ENCODE measurements around the gene KCNAB2.

The KCNAB2 gene

GRCh38 chr1:6029351-6029750 lies 16.3 kb upstream of the KCNAB2 start:
- DNase-seq (ENCODE audit: low read depth in 2 of 2, low spot score in 1 of 2), result no peak

DNA sequence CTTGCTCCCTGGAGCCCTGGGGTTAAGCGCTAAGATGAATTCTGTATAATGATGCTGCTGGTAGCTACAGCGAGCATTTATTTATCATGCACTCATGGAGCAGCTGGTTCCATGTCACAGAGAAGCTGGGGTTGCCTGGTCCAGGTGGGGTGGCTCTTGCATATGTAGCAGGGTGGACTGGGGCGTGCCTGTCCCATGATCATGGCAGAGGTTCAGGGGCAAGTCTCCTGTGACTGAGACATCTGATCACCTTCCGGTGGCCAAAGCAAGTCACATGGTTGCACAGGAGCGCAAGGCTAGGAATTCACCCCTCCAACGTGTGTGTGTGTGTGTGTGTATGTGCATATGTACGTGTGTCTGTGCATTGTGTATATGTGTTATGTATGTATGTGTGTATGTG lies 15.6 kb upstream of the KCNAB2 start:
- DNase-seq (ENCODE audit: low read depth in 2 of 2, low spot score in 1 of 2), result no peak

DNA sequence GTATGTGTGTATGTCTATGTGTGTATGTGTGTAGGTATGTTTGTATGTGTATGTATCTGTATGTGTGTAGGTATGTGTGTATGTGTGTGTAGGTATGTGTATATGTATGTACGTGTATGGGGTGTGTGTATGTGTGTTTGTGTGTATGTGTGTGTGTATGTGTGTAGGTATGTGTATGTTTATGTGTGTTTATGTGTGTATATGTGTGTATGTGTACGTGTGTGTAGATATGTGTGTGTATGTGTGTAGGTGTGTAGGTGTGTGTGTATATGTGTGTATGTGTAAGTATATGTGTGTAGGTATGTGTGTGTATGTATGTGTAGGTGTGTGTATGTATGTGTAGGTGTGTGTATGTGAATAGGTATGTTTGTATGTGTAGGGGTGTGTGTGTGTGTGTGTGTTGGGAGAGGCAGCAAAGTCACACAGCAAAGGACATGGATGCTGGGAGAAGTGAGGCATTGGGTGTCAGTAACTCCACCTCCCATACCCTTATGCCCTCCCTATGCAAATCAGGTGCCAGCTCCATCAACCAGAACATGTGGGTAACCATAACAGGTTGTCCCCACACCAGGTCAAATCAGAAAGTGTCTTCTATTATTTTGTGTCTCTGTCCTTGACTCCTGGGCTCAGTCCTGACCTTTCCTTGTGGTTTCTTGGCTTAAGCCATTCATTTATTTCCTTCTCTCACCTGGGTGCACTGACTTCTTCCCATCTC lies 15.0 kb upstream of the KCNAB2 start:
- DNase-seq (ENCODE audit: low read depth in 2 of 2, low spot score in 1 of 2), result no peak

- no peak for DNase-seq (ENCODE audit: low read depth in 2 of 2, low spot score in 1 of 2)
These were observed 12.6 kb upstream of the KCNAB2 start for GRCh38 chr1:6033124-6033523.

- DNase-seq (ENCODE audit: low read depth in 2 of 2, low spot score in 1 of 2), result no peak
These were observed 11.5 kb upstream of the KCNAB2 start for GRCh38 chr1:6033986-6034749.

DNA sequence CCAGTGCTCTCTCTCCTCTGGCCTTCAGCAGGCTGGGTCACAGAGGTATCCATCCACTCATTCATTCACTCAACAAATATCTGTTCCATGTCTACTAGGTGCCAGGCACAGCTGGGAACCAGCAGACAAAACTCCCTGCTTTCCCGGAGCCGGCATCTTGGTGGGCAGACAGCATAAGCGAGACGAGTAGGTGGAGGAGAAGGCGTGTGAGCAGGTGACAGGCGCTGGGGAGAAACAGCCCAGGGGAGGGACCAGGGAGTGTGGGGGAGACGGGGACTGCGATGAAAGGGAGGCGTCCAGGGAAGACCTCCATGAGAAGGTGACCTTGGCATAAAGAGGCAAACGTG lies 11.0 kb upstream of the KCNAB2 start:
- DNase-seq (ENCODE audit: low read depth in 2 of 2, low spot score in 1 of 2), result no peak

DNA sequence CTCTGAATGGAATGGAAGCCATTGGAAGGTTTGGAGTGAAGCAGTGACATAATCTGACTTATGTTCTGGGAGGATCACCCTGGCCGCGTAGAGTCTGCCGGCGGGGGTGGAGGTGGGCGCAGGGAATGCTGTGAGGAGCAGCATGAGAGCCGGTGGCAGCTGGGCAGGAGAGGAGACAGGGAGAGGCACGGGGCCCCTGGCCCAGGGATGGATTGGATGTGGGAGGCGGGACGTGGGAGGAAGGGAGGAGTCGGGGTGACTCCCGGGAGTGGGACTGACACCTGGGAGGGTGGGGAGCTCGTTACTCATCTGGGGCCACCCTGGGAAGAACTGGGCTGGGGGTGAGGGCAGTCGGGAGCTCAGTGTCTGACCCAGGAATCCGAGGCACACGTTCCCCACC lies 10.4 kb upstream of the KCNAB2 start:
- no peak for DNase-seq (ENCODE audit: low read depth in 2 of 2, low spot score in 1 of 2)

DNA sequence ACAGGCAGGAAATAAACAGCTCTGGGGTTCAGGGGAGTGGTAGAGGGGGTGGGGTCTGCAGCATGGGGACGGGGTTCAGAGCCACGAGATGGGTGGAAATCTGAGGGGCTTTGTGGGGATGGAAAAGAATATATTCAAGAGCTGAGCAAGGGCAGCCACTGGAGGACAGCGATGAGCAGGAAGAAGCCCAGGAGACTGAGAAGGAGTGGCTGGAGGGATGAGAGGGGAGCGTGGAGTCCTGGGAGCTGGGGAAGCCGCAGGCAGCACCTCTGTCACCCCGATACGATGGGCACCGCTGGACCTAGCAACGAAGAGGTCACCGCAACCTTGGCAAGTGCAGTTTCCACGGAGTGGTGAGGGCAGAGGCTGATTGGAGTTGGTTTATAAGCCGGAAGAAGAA lies 10.0 kb upstream of the KCNAB2 start:
- DNase-seq (ENCODE audit: low read depth in 2 of 2, low spot score in 1 of 2), result no peak

- DNase-seq (ENCODE audit: low read depth in 2 of 2, low spot score in 1 of 2), result no peak
These were observed 8.3 kb upstream of the KCNAB2 start for GRCh38 chr1:6037338-6037762.

DNA sequence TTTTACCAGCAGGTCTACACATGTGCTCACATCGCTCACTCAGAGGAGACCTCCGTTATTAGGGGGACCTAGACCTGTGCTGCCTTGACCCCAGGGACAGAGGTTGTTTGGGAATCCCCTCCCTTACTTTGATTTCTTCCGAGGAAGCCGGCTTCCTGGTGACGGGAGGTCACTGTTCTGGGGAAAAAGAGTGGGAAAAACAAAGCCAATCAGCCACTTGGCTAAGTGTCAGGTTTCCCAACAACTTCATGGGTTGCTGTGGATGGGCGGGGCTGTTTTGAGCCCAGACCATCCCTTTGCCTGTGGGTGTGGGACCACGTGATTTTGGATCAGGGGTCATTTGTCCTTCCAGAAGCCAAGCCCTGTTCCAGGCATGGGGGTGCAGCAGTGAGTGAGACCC lies 7.1 kb upstream of the KCNAB2 start:
- no peak for DNase-seq (ENCODE audit: low read depth in 2 of 2, low spot score in 1 of 2)

GRCh38 chr1:6039031-6039430 lies 6.7 kb upstream of the KCNAB2 start:
- no peak for DNase-seq (ENCODE audit: low read depth in 2 of 2, low spot score in 1 of 2)

- DNase-seq (ENCODE audit: low read depth in 2 of 2, low spot score in 1 of 2), result no peak
These were observed 5.2 kb upstream of the KCNAB2 start for GRCh38 chr1:6040444-6040843.

DNA sequence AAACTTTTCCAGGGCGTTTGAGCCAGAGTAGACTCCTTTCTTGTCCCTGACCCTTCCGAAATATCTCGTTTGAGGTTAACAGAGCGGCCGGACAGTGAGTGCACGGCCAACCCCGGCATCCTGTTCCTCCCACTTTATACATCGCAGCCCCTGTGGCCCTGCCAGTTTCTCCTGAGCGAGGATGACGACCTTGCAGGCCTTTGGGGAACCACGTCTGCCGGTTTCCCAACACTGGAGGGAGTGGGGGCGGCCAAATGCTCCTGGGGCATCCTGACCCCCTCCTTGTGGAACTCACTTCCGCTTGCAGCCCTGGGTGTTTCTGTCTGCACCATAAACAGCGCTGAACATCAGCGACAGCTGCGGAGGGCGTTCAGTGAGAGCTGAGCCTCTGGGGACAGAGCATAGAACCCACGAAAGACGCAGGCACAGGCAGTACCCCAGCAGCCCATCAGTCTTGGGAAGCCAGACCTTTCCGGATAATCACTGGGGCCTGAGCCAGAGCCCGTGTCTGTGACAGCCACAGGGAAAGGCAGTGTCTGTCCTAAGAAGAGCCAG lies 4.8 kb upstream of the KCNAB2 start:
- no peak for DNase-seq (ENCODE audit: low read depth in 2 of 2, low spot score in 1 of 2)

DNA sequence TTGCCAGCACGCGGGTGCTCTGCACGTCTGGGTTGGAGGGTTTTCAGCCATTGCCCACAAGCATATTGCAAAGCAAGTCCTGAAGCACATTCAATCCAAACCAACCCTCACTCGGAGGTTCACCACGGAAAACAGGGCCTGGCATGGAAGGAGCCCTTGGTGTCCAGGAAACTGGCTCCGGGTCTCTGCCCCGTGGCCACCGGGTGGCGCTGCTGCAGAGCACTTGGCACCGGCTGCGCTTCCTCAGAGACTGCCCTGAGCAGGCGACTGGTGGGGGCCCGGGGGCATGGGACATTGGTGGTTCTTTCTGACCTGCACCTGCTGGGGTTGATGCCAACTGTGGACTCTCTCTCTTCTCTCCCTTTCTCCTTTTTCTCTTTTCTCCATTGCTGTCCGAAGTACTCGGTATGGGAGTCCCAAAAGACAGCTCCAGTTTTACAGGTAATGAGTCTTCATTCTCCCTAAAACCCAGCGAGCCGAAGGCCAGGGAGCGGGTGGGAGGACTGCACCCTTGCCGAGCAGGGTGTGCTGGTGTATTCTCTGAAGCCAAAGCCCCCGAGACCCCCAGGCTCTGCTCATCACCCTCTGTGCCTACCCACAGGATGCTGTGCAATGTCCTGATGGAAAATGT lies 4.1 kb upstream of the KCNAB2 start:
- no peak for DNase-seq (ENCODE audit: low read depth in 2 of 2, low spot score in 1 of 2)

DNA sequence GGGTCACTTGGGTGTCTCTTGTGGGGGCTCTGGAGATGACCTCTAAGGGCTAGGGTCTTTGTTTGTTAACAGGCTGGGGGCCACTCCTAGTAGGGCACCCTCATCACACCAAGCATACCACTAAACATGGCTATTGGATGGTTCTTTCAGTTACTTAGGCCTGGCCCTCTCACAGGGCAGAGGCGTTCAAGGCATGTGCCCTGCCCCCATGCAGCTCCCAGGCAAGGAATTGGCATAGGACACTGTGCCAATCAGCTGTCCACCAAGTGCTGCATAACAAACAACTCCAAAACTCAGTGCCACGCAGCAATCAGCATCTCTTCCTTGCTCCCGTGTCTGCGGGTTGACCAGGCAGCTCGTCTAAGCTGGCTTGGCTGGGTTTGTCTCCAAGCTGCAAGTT lies 2.1 kb upstream of the KCNAB2 start:
- no peak for DNase-seq (ENCODE audit: low read depth in 2 of 2, low spot score in 1 of 2)

DNA sequence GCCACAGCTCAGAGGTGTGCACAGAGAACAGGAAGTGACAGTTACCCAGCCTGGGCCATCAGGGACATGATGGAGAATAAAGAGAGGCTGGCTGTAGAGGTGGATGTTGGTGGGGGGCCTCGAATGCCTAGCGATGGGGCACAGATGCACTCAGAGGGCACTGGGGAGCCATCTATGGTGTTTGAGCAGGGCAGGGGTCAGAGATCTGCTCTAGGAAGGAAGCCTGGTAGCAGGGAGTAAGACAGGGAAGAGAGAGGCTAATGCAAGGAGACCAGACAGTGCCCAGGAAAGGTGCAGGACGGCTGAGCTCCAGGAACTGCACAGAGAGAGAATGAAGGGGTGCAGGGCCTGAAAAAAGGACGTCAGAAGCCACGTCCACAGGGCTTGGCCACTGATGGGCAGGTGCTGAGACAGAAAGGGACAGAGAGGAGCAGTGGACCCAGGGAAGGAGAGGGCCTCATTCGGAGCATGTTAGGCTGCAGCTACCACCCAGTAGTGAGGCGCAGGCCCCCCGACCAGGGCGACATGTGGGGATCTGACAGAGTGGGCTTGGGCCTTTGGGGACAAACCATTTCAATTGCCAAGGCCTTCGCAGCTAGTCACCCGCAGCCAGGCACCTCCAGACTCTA lies 1.1 kb upstream of the KCNAB2 start:
- DNase-seq (ENCODE audit: low read depth in 2 of 2, low spot score in 1 of 2), result no peak

GRCh38 chr1:6045110-6045502 lies 582 bp upstream of the KCNAB2 start:
- DNase-seq (ENCODE audit: low read depth in 2 of 2, low spot score in 1 of 2), result no peak

GRCh38 chr1:6046279-6046678 lies 591 bp downstream of the KCNAB2 start:
- no peak for DNase-seq (ENCODE audit: low read depth in 2 of 2, low spot score in 1 of 2)

GRCh38 chr1:6048179-6048867 lies 2.6 kb downstream of the KCNAB2 start:
- DNase-seq (ENCODE audit: low read depth in 2 of 2, low spot score in 1 of 2), result no peak

DNA sequence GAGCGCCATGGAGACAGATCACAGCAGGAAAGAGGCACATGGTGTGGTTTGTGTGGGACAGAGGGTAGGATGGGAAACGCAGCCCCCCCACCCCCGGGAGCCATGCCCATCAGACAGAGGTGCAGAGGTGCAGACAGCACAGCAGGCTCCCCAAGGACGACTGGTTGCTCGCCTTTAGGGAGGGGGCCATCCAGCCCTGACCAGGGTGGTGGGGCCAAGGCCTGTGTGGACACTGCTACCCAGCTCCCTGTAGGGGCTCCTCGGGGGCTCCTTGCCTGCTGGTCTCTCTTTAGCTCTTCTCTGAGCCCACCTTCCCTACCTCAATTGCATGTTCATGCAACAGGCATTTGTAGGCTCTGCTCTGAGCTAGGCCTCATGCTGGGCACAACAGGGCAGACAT lies 3.7 kb downstream of the KCNAB2 start:
- DNase-seq (ENCODE audit: low read depth in 2 of 2, low spot score in 1 of 2), result no peak

DNA sequence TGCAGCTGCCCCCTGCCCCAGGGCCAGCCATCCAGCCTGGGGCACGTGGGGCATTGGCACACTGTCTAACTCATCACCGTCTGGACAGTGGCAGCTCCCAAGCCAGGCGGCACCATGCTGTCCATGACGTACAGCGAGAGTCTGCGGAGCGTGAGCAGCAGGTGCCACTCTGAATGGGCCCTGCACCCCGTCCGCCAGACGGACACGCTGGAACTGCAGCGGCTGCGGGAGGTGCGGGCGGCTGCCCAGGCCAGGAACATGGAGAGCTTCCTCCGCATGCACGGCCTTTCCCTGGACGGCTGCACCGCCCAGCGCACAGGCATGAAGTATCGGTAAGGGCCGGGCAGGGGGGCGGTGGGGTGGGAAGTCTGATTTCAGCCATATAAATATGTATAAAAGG lies 5.7 kb downstream of the KCNAB2 start:
- no peak for DNase-seq (ENCODE audit: low read depth in 2 of 2, low spot score in 1 of 2)
